Fibroblast of skin of abdomen (primary cell): ENCODE data around the gene ALOX12B. TPM values are rescaled to one million over a fixed set of nuclear protein-coding genes. Genes with fewer than 3 reads are reported as not detected.
A peak's percentile ranks its signal among the peaks of the same experiment; 100 is the strongest.

ENCODE experiments used
- DNase-seq: peaks from one replicate; pipeline ENCODE4 v3.0.0-alpha.2; 2013
- polyA plus RNA-seq, 2 experiments: library from polyadenylated mRNA; unstranded; fragments of 120-200 nt; gene quantifications; one replicate each; pipeline ENCODE4 v1.2.1, GENCODE V29; 2013; ENCODE audit not compliant: insufficient read length in 2 of 2

ALOX12B gene
- polyA plus RNA-seq (2013, experiment 1 of 2; ENCODE audit: insufficient read length): not detected
- not detected for polyA plus RNA-seq (2013, experiment 2 of 2; ENCODE audit: insufficient read length)

DNA sequence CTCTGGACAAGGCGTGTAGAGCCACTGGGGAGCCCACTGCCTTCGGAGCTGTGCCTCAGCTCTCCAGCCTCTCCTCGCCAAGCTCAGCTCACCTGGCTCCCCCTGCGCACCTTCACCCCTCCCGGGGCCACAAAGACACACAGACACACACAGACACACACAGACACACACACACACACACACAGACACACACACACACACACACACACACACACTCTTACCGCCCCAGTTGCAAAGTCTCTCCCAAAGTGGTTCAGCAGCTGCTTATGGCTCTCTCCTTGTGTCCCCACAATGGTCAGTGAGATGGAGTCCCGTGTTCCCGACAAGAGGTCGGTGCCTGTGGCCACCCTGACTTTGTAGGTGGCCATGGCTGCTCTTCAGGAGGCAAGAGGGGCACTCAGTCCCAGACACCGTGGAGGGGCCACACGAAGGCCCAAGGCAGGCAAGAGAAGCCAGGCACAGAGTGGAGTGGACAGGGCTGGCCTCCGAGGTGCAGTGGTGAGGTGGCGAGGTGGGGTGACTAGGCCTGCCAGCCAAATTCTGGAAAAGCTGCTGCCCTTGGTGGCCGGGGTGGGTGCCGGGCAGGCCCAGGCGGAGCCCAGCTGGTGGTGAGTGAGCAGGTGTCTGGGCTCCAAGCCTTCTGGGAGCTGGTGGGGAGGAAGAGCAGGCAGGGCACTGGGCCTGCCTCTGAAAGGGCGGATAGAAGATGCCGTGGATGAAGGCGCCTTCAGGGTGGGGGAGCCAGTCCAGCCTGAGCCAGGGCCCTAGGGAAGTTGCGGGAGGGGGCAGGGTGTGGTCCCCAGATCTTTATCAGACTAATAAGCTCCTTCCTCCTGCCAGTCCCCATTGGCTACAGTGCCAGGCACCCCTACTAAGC is at the start of gene ALOX12B:
Gene ALOX12B (minus strand): TSS at position 642 of the 877 bp plus-strand sequence. CDS start 274 bp downstream, at position 368.
- DNase-seq: no peak

DNA sequence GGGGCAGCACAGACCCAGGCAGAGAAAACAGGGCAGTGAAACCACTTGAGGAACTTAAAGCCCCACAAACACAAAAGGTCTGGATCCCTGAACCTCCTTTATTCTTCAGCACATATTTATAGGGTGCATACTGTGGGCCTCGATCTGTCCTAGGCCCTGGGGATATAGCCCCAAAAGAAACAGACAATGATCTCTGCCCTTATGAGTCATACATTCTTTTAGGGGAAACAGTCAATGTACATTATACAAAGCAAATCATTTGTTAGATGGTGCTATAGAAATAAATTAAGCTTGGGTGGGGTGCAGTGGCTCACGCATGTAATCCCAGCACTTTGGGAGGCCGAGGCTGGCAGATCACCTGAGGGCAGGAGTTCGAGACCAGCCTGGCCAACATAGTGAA is 46.4 kb upstream of the ALOX12B start:
- DNase-seq: no peak

DNA sequence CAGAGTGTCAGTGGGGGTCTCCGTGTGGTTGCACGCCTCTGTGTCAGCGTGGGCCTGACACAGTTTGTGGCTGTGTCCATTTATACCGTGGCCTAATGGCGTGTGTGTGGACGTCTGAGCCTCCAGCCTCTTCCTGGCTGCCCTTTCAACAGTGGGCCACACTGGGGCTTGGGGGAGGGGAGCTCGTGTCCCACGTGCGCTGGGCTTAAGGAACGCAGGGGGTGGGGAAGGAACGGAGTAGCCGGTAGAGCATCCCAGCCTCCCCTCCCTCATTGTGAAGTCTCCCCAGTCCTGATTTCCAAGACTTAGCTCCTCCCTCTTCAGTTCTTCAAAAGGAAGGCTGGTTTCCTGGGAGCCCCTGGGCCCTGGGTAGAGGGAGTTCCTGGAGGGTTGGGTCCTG is 45.9 kb upstream of the ALOX12B start:
- DNase-seq: no peak

DNA sequence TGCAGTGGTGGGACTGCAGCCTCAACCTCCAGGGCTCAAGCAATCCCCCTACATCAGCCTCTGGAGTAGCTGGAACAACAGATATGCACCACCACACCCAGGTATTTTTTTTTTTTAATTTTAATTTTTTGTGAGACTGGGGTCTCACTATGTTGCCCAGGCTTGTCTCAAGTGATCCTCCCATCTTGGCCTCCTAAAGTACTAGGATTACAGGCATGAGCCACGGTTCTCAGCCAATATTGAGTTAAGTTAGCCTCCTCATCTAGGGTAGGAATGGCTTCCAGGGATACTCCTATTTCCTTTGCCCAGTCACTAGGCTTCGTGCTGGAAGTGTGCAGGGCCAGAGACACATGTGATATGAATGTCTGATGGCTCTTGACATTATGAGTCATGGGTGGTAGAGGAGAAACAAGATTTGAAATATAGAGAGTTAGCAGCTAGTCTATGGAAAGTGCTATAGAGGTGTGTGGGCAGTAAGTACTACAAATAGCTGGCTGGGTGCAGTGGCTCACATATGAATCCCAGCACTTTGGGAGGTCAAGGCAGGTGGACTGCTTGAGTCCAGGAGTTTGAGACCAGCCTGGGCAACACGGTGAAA is 44.4 kb upstream of the ALOX12B start:
- DNase-seq: no peak

DNA sequence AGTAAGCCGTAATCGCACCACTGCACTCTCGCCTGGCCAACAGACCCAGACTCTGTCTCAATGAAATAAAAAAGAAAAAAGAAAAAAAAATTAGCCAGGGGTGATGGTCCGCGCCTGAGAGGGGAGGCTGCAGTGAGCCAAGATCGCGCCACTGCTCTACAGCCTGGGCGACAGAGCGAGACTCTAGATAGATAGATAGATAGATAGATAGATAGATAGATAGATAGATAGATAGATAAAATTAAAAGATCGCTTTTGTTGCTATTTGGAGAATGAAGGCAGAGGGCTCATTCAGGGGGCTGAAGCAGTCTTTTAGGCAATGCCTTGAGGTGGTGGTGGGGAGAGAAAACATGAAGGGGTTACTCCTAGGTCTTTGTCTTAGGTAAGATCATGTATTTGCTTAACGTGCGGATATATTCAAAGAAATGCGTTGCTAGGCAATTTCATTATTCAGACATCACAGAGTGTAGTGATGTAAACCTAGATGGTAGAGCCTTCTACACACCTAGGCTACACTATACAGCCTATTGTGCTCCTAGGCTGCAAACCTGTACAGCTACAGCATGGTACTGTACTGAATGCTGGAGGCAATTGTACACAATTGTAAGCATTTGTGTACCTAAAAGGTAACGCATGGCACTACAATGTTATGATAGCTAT is 40.7 kb upstream of the ALOX12B start:
- no peak for DNase-seq

DNA sequence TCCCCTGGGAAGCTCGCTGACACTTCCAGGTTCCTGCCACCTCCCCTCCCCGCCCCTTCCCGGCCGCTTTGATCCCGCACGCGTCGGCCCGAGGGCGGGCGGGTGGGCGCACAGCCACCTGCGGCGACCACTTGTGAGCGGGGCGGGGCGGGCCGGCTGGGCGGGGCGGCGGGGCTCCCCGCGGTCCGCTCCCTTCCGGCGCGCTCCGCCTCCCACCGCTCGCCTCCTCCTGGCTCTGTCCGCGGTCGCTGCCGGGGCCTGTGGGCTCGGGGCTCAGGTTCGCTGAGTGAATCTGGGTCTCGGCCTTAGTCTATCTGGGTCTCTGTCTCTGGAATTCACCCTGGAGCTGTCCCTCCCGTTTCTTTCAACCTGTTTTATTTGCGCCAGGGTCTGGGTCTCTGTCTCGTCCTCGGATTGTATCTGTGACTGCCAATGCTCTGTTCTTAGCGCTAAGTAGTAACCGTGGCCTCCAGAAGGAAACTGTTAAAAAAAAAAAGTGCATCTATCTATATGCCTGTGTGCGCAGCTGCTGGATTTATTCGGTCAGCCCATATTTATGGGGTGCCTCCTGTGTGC is 39.1 kb upstream of the ALOX12B start:
- DNase-seq: no peak

DNA sequence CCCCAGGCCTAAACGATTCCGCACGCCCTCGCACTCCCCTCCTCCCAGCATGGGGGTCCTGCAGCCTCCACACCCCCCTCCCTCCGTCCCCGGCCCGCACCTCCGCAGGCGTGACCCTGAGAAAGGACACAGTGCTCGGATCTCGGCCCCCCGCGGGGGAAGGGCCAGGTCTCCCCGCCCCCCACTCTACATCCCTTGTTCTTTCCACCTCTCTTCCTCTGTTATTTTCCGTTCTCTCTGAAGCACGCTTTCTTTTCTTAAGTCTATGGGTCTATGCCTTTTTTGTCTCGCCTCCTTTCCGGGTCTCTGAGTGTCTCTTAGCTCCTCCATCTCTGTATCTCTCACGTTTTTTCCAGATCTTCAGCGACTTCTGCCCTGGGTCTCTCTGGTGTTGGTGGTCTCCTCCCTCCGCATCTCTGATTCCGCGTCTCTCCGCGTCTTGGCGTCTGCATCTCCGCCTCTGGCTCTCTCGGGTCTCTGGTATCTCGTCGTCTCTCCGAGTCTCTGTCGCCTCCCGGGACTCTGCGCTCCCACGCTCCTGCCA is 38.5 kb upstream of the ALOX12B start:
- no peak for DNase-seq

DNA sequence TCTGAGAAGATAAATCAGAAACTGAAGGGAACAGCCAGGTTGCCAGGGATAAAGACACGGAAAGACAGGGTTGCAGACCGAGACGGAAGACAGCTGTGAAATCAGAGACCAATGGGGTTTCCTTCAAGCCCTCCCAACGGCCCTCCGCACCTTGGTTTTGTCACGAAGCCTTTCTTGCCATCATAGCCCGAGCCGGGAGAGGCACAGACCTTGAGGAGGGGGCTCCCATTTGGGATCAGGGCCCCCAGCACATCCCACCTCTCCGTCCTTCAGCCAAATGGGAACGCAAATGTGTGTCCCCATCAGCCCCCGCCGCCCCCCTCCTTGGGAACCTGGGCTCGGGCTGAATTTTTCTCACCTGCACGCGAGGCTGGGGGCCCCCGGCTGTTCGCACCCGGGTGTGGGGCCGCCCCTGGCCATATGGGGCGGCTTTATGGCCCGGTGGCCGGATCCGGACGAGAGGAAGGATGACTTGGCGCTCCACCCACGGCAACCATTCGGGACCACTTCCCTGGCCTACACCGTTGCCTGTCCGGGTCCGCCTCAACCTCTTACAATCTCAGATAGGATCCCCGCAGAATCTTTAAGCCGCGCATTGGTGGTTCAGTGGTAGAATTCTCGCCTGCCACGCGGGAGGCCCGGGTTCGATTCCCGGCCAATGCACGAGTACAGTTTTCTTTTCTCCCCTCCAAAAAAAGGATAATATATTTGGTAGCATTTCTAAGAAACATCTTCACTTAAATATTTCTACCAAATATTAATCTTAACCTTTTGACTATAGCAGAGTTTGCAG is 37.8 kb upstream of the ALOX12B start:
- peak; percentile 73 for DNase-seq

DNA sequence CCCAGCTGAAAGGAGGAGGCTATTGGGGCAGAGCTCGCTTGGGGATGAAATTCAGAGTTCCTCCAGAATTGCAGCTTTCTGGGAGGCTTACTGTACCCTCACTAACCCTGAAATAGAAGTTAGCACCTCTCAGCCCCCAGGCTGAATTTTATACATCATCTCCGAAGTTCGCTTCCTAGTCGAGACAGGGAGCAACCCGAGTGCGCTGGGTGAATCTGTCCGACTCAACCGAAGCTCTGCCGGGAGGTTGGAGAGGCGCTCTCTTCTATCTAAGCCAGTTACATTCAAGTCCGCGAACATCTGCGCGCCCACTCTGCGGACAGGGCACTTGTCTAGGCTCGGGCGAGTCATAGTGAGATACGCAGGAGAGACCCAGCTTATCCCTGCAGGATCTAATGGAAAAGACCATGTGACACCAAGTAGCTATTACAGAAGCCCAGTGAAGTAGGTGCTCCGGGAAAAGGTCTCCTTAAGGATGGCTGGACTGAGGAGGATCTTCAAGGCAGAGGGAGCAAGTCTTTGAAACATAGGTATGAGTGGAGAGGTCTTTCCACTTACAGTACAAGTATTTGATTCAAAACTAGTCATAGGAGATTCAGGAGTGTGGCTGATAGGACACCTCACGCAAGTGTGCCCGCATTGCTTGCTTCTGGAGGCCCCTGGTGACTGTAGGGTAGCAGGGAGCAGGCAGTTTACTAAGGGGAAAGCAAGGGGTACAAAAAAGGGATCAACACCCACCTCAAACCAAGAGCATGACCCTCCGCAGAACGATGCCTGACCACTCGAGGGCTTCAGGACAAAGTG is 37.0 kb upstream of the ALOX12B start:
- no peak for DNase-seq

DNA sequence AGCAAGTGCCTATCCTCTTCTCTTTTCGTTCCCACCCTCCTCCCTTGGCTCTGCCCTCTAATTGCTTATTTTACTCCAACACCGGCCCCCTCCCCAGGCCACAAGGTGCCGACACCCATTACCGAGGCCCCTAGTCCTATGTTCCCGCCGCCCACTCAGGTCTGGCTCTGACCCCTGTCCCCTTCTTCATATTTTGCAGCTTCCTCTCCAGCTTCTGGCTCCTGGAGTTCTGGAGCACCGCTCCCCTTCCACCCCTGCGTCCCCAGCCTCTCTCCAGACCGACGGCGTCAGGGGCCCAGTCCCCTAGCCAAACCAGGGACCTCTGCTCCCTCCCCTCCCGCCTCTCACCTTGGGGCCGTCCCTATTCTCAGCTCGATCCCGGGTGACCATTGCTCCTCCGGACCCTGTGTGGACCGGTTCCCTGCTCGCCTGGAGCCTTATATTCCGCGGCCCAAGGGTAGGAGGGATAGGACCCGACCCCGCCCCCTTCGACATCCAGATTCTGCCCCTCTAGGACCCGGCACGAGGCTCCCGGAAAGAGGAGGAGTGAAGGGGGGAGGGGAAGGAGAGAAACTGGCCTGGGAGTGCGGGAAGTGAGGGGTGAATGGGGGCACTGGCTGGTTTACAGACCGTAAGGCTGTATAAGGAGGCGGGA is 36.3 kb upstream of the ALOX12B start, which contains the start of gene HES7:
Gene HES7 (minus strand): TSS at position 412 of the 655 bp plus-strand sequence. CDS start 22 bp downstream, at position 390.
- DNase-seq: no peak

DNA sequence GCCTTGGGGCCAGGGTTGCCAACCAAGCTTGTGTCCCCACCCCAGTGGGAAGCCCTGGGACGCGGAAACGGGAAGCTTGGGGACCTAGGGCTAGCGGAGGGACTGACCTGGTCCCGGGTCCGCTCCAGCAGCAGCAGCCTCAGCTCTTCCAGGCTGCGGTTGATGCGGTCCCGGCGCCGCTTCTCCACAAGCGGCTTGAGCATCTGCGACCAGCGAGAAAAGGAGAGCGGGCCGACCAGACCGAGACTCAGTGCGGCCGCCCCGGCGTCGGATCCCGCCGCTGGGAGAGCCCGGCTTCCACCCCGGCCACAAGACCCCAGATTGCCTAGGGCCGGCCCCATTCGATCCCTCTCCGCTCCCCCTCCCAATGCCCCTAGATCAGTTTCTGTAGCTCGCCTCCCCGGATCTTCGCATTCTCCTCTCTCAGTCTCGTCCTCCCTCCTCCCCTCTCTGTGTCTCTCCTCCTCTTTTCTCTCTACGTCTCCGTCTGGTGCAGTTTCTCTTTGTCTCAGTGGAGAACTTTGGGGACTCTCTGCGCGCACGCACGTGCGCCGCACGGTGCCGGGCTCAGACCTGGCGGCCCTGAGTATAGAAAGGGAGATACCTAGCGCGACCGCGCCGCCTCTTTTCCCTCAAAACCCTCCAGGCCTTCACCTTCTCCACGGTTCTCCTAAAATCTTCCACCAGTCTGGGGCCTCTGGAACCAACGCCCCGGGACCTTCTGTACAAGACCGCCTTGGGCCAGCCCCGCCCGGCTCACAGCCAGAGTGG is 35.6 kb upstream of the ALOX12B start:
- DNase-seq: no peak

DNA sequence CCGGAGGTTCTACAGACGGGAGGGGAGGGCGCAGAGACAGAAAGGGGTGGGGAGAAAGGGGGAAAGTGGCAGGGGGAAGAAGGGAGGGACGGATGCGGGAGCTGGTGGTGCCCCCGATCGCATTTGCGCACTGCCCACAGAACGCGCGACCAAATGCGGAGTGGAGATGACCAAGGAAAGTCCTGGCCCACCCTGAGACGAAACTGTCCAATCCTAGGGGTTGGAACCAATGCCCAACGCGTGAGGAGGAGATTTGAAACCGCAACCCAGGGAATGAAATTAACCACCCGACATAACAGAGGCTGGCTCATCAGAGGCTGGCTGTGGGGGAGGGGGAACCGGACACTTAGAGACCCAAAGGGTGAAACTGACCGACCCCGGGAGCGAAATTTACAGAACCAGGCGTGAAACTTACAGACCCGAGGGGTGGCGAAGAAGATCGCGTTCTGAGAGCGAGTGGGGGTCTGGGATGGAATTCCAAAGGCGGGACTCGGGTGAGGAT is 35.0 kb upstream of the ALOX12B start:
- DNase-seq: no peak

DNA sequence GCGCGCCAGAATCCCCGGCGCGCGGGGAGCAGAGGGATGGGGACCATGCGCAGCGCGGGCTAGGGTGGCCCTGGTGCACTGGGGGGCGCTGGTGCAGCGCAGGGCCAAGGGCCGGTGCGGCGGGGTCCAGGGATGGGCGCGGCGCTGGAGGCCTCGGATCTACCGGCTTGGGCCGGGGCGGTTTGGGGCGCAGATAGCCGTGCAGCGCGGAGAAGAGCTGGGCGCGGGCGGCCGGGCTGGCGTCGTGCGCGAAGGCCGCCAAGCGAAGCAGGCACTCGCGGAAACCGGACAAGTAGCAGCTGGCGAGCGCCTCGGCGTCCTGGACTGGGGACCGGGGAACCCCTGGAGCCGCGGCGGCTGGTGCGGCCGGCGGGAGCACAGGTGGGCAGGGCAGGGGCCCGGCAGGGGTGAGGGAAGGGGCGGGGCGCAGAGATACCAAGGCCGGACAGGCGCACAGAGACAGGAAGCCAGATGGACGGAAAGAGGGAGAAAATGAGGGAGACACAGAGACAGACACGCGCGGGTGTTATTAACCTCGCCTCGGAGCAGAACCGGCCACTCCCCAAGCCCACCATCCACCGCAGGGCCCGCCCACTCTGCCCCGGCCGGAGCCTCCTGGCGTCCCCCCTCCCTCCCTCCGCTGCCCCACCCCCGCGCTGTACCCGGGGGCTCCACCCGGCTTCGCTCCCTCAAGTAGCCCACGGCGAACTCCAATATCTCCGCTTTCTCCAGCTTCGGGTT is 34.3 kb upstream of the ALOX12B start:
- DNase-seq: peak; percentile 61

DNA sequence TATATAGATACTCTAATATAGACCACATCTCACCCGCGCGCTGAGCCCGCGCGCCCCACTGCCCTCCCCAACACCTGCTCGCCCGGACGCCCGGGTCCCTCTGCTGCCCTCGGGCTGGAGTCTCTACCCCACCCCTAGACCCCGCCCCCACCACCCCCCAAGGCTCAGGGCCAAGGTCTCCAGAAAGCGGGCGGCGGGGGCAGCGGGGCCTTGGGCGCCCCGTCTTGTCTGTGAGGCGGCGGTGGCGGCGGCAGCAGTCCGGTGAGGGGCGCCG is 33.8 kb upstream of the ALOX12B start:
- DNase-seq: no peak

DNA sequence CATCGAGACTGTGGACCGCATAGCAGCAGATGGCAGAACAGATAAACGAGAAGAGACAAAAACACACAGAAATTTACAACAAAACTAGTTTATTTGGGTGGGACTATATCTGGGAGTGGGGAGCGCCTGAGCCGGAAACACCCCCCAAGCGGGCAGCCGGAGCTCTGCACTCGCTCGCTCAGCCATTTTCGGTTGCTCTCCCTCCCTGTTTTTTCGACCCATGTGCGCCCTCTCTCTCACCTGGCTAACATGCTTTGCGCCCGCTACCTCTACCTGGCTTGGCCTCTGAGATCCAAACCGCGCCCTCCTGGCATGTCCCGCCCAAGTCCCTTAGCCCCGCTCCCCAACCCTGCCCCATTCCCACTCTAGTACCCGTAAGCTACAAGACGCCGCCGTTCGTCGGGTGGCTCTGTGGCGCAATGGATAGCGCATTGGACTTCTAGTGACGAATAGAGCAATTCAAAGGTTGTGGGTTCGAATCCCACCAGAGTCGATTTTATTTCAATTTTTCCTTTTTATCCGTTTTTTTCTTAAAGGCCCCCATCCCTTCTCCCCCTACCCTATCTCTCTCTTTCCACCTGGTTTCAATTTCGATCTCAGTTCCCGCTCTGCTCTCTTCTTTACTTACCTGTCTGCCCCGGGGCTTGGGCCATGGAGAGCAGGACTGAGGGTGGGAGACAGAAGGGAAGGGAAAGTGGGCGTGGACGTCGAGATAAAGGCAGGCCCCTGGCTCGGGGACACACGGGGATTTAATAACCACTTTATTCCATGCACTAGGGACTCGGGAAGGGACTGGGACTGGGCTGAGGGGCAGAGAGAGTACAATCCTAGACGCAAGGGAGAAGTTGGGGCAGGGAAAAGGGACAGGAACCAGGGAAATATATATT is 33.2 kb upstream of the ALOX12B start:
- DNase-seq: peak; percentile 76

DNA sequence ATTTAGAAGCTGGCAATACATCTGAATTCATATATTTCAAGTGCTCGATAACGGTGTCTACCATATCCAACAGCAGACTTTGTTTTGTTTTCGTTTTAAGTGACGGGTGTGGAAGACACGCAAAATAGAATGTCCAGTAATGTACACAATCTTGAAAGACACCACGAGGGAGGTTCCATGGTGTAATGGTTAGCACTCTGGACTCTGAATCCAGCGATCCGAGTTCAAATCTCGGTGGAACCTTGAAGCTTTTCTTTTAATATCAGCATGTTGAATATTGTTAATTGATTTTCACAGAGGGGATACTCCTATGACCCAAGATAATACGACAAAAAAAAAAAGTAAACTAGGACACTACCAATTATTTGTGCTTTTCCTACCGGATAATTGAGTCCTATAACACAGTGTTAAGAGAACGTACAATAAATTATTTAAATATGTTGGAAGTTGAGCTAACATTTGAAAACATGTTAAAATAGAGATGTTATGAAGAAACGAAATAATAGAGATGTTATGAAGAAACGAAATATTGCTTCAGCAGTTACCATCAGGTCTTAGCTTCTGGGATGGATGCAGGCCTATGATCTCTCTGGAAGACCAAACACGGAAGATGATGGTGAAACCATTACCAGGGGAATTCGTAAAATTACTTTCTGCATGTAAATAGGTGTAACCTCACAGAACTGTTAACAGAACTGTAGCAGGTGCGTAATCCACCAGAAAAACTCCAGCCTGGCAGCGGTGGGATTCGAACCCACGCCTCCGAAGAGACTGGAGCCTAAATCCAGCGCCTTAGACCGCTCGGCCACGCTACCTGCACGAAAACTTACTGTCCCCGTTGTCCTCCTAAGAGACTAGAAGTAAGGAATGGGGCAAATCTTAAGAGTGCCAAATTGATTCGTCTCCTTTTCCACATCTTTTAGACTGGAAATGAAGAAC is 32.3 kb upstream of the ALOX12B start:
- peak; percentile 94 for DNase-seq
